GM23248 (cell line): Measurements from ENCODE around the gene GSG1L2.

Source experiments
- EZH2 ChIP-seq: fragments of 200-600 bp; sonication (generic); IDR thresholded peaks from 2 replicates; pipeline ENCODE4 v1.6.1; 2018; ENCODE audit warnings: antibody characterized with exemption, mild to moderate bottlenecking; ENCODE audit not compliant: insufficient read depth, poor library complexity, severe bottlenecking
- EZH2phosphoT487 ChIP-seq: fragments of 200-600 bp; sonication (generic); IDR thresholded peaks from 2 replicates; pipeline ENCODE4 v1.6.1; 2018; ENCODE audit warnings: antibody characterized with exemption, moderate library complexity, mild to moderate bottlenecking, low read depth; ENCODE audit not compliant: insufficient read depth

GRCh38 chr17:9842057-9842758, 20.3 kb upstream of the GSG1L2 start:
- TF ChIP-seq EZH2 (no peak), EZH2phosphoT487 (no peak)
